OCI-LY7 (cell line): ENCODE results near the gene WASF2. TPM values are rescaled to one million over a fixed set of nuclear protein-coding genes. Genes with fewer than 3 reads are reported as not detected.
"Not testable (repeated sequence)": the region's sequence is repeated elsewhere in the genome, so short reads cannot be mapped to it uniquely, and the experiment has no call there.

ENCODE experiments used
- BruUV-seq: library from RNA; stranded (reverse); fragments of 400-500 nt; replicated peaks from 2 replicates; lab custom pipeline; 2021; lab: Mats Ljungman, UMichigan
- CTCF ChIA-PET: fragments of 300-600 bp; sonication (Branson Sonifier 250); formaldehyde crosslinking; loops from one replicate; lab custom pipeline; 2022; ENCODE audit warnings: antibody characterized with exemption; ENCODE audit not compliant: unreplicated experiment; lab: Charles Lee
- POLR2A ChIA-PET: fragments of 300-600 bp; sonication (Branson Sonifier 250); formaldehyde crosslinking; loops from one replicate; lab custom pipeline; 2022; ENCODE audit warnings: antibody characterized with exemption; lab: Charles Lee
- DNase-seq: peaks from one replicate; pipeline ENCODE4 v3.0.0-alpha.2; 2015; ENCODE audit warnings: low spot score
- H2AFZ ChIP-seq: fragments of 200-600 bp; sonication (generic), shearing (Covaris generic); 2 replicates; pipeline ENCODE4 v1.6.1; 2014; ENCODE audit warnings: mild to moderate bottlenecking, antibody characterized with exemption, low read length, moderate library complexity
- H3K27ac ChIP-seq: fragments of 200-600 bp; sonication (generic); 2 replicates; pipeline ENCODE4 v1.5.1; 2014; ENCODE audit warnings: mixed run types, low read depth, mild to moderate bottlenecking, moderate library complexity, low read length, inconsistent platforms; ENCODE audit not compliant: poor library complexity, severe bottlenecking
- H3K36me3 ChIP-seq: fragments of 200-600 bp; sonication (generic); 2 replicates; pipeline ENCODE4 v1.6.1; 2014; ENCODE audit warnings: mild to moderate bottlenecking, antibody characterized with exemption, low read length, moderate library complexity, mixed read lengths; ENCODE audit not compliant: insufficient read depth
- H3K4me1 ChIP-seq: fragments of 200-600 bp; sonication (generic); 2 replicates; pipeline ENCODE4 v1.5.1; 2014; ENCODE audit warnings: mild to moderate bottlenecking, low read length; ENCODE audit not compliant: insufficient read depth, poor library complexity, severe bottlenecking
- H3K4me2 ChIP-seq: fragments of 200-600 bp; sonication (generic); 2 replicates; pipeline ENCODE4 v1.6.1; 2014; ENCODE audit warnings: mild to moderate bottlenecking, low read length
- H3K4me3 ChIP-seq: fragments of 200-600 bp; sonication (generic); 2 replicates; pipeline ENCODE4 v1.5.1; 2014; ENCODE audit warnings: mild to moderate bottlenecking, low read depth, low read length; ENCODE audit not compliant: poor library complexity, severe bottlenecking
- H3K79me2 ChIP-seq: fragments of 200-600 bp; sonication (generic); 2 replicates; pipeline ENCODE4 v1.6.1; 2016; ENCODE audit warnings: low read depth, mild to moderate bottlenecking, low read length, moderate library complexity, mixed read lengths; ENCODE audit not compliant: insufficient read depth
- H3K9me2 ChIP-seq: fragments of 200-600 bp; sonication (generic); 2 replicates; pipeline ENCODE4 v1.6.1; 2016; ENCODE audit warnings: mild to moderate bottlenecking, low read length, mixed read lengths; ENCODE audit not compliant: insufficient read depth
- H3K9me3 ChIP-seq: fragments of 200-600 bp; sonication (generic); 2 replicates; pipeline ENCODE4 v1.6.1; 2014; ENCODE audit warnings: mild to moderate bottlenecking, mixed run types, low read length, mixed read lengths
- H4K20me1 ChIP-seq: fragments of 200-600 bp; sonication (generic); 2 replicates; pipeline ENCODE4 v1.6.1; 2014; ENCODE audit warnings: mild to moderate bottlenecking, antibody characterized with exemption, low read length, moderate library complexity, mixed read lengths; ENCODE audit not compliant: insufficient read depth
- CTCF ChIP-seq: fragments of 200-600 bp; sonication (generic); conservative IDR thresholded peaks from 2 replicates; pipeline ENCODE4 v1.5.1; 2014; ENCODE audit warnings: mild to moderate bottlenecking, antibody characterized with exemption, low read length, moderate library complexity, mixed read lengths
- EZH2phosphoT487 ChIP-seq: fragments of 200-600 bp; sonication (generic); IDR thresholded peaks from 2 replicates; pipeline ENCODE4 v1.6.1; 2018; ENCODE audit warnings: low read depth, borderline replicate concordance, mild to moderate bottlenecking, mixed run types, antibody characterized with exemption, low read length, moderate library complexity, mixed read lengths
- intact Hi-C: fragments of 100-400 bp; cut with micrococcal nuclease; formaldehyde crosslinking; loops from one replicate; pipeline ENCODE4 v1.10.0; 2022; ENCODE audit not compliant: unreplicated experiment
- total RNA-seq, 2 experiments: library from RNA; depleted of rRNA in 1 of 2; stranded (reverse); fragments of >200 nt in 1 of 2; shearing (Covaris generic) in 1 of 2; gene quantifications; 2 replicates each; pipeline ENCODE4 v1.2.3, GENCODE V29; 2014 to 2022

Gene WASF2
- total RNA-seq, 2 experiments from 2014 or later = 26.9 to 106 TPM

GRCh38 chr1:27476237-27476636 lies 13.7 kb downstream of the WASF2 start:
- POLR2A ChIA-PET = interaction anchor here (0.6 to 2.2 kb wide), 4 partner anchors 8 to 186 kb away, joined by 3 to 11 read pairs (median 6); no protein-coding TSS in a partner anchor
- Histone ChIP-seq H3K9me2 (no peaks in the 10 kb centered on the region), H4K20me1 (no peaks in the 10 kb centered on the region), H3K27ac (peak overlapping the region; percentile 30), H3K4me3 (no peak overlapping the region), H3K36me3 (peaks cover 45% of the 10 kb centered on the region), H3K4me2 (peak overlapping the region; percentile 21; the same call in 1 of the 2 replicates), H2AFZ (no peak overlapping the region), H3K79me2 (peaks cover 99% of the 10 kb centered on the region), H3K4me1 (peaks cover 85% of the 10 kb centered on the region), H3K9me3 (no peaks in the 10 kb centered on the region)
- intact Hi-C loops = no loop called here
- TF ChIP-seq EZH2phosphoT487 = no peak
- no peak for TF ChIP-seq CTCF
- no peak for DNase-seq
- CTCF ChIA-PET = no interaction called here
- TSS peak; percentile 11 for BruUV-seq

DNA sequence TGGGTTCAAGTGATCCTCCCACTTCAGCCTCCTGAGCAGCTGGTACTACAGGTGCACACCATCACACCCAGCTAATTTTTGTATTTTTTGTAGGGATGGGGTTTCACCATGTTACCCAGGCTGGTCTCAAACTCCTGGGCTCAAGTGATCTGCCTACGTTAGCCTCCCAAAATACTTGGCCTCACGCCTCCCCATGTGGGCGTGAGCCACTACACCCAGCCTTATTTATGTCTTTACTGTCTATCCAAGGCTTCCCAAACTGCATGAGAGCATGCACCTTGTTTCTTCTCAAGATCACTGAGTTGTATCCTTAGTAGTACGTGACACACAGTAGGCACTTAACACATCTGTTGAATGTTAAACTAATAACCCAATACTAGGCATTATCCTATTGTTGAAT lies 14.2 kb downstream of the WASF2 start:
- DNase-seq = no peak
- Histone ChIP-seq H3K4me3 (no peak overlapping the region), H3K9me2 (no peaks in the 10 kb centered on the region), H2AFZ (no peak overlapping the region), H3K36me3 (peaks cover 45% of the 10 kb centered on the region), H3K9me3 (no peaks in the 10 kb centered on the region), H4K20me1 (no peaks in the 10 kb centered on the region), H3K4me1 (peaks cover 80% of the 10 kb centered on the region), H3K27ac (no peak overlapping the region), H3K4me2 (no peak overlapping the region), H3K79me2 (peaks cover 99% of the 10 kb centered on the region)
- intact Hi-C loops = no loop called here
- TF ChIP-seq EZH2phosphoT487 (no peak), CTCF (no peak)
- ChIA-PET POLR2A (interaction anchor here (0.5 to 2.2 kb wide), 3 partner anchors 10 to 664 kb away, joined by 3 to 11 read pairs (median 3); no protein-coding TSS in a partner anchor), CTCF (no interaction called here)
- BruUV-seq = no TSS peak

GRCh38 chr1:27473755-27474154 lies 16.2 kb downstream of the WASF2 start:
- no peaks in the 10 kb centered on the region for H4K20me1 ChIP-seq
- no peaks in the 10 kb centered on the region for H3K9me3 ChIP-seq
- no peak overlapping the region for H3K4me3 ChIP-seq
- peaks cover 99% of the 10 kb centered on the region for H3K79me2 ChIP-seq
- peak overlapping the region; percentile 27 for H3K4me2 ChIP-seq
- no peaks in the 10 kb centered on the region for H3K9me2 ChIP-seq
- H2AFZ ChIP-seq = no peak overlapping the region
- no TSS peak for BruUV-seq
- TF ChIP-seq CTCF = no peak
- TF ChIP-seq EZH2phosphoT487 = no peak
- peaks cover 50% of the 10 kb centered on the region for H3K36me3 ChIP-seq
- ChIA-PET CTCF (no interaction called here), POLR2A (interaction anchor here (1.5 to 1.9 kb wide), 2 partner anchors 9 to 44 kb away, joined by 4 to 8 read pairs; no protein-coding TSS in a partner anchor)
- peaks cover 67% of the 10 kb centered on the region for H3K4me1 ChIP-seq
- no peak for DNase-seq
- intact Hi-C loops = no loop called here
- H3K27ac ChIP-seq = no peak overlapping the region

DNA sequence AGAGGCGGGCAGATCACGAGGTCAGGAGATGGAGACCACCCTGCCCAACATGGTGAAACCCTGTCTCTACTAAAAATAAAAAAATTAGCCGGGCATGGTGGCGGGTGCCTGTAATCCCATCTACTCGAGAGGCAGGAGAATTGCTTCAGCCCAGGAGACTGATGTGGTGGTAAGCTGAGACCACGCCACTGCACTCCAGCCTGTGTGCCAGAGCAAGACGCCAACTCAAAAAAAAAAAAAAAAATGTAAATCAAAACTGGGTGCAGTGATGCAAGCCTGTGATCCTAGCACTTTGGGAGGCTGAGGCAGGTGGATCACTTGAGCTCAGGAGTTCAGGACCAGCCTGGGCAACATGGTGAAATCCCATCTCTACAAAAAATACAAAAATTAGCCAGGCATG lies 17.9 kb downstream of the WASF2 start:
- Histone ChIP-seq H3K4me1 (peaks cover 55% of the 10 kb centered on the region), H3K36me3 (peaks cover 42% of the 10 kb centered on the region), H3K79me2 (peaks cover 95% of the 10 kb centered on the region)
- H3K4me3 ChIP-seq, CTCF ChIA-PET, H3K9me2 ChIP-seq, H3K27ac ChIP-seq, intact Hi-C loops, BruUV-seq, H4K20me1 ChIP-seq, H2AFZ ChIP-seq, DNase-seq, H3K9me3 ChIP-seq, H3K4me2 ChIP-seq: not testable (repeated sequence)
- POLR2A ChIA-PET = interaction anchor here (0.7 to 0.9 kb wide), 2 partner anchors 28 to 139 kb away, joined by 3 to 10 read pairs; no protein-coding TSS in a partner anchor
